ENCODE measurements around the gene ERBB4.

DNA sequence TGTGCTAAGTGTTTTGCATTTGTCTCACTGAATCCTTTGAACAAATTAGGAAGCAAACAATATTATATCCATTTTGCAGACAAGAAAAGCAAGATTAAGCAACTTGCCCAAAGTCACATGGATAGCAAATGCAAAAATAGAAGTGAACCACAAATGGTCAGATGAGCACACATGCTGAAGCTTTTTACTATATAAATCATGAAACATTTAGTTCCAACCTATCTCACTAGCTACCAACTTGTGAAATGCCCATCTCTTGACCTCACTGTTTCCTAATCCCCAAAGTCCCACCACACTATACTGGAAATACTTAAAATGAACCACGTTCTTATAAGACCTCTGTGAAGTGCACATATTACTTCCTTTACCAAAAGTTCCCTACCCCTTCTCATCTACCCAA lies 380.5 kb downstream of the ERBB4 start:
- TF ChIP-seq, protein P1, sequence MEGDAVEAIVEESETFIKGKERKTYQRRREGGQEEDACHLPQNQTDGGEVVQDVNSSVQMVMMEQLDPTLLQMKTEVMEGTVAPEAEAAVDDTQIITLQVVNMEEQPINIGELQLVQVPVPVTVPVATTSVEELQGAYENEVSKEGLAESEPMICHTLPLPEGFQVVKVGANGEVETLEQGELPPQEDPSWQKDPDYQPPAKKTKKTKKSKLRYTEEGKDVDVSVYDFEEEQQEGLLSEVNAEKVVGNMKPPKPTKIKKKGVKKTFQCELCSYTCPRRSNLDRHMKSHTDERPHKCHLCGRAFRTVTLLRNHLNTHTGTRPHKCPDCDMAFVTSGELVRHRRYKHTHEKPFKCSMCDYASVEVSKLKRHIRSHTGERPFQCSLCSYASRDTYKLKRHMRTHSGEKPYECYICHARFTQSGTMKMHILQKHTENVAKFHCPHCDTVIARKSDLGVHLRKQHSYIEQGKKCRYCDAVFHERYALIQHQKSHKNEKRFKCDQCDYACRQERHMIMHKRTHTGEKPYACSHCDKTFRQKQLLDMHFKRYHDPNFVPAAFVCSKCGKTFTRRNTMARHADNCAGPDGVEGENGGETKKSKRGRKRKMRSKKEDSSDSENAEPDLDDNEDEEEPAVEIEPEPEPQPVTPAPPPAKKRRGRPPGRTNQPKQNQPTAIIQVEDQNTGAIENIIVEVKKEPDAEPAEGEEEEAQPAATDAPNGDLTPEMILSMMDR (conservative IDR thresholded peaks at IDR 0.05; ENCODE audit: low read length) = no peak
- TF ChIP-seq EZH2phosphoT487 (IDR thresholded peaks at IDR 0.05; ENCODE audit: borderline replicate concordance) = no peak
